Astrocyte (in vitro differentiated cells and primary cell): ENCODE measurements around the gene FARS2.

Experiments used
- CTCF ChIP-seq: IDR thresholded peaks from 2 replicates; pipeline ENCODE4 v1.5.1; 2011; ENCODE audit warnings: low read depth, mild to moderate bottlenecking, inconsistent platforms, low read length, moderate library complexity; ENCODE audit not compliant: insufficient read depth
- EZH2 ChIP-seq: IDR thresholded peaks from 2 replicates; pipeline ENCODE4 v1.6.1; 2012; ENCODE audit warnings: mild to moderate bottlenecking, low read length, inconsistent platforms; ENCODE audit not compliant: insufficient read depth

- TF ChIP-seq CTCF (no peak), EZH2 (no peak)
Observed at GRCh38 chr6:5250451-5250850, 10.9 kb upstream of the FARS2 start.
